ENCODE results near the gene B4GALT2.

Gene B4GALT2

GRCh38 chr1:43978551-43979260 is at the start of gene B4GALT2:
TSS of gene B4GALT2 (plus strand) at chr1:43979210. CDS start at chr1:43981161, 1,951 bp downstream.
- peak; percentile 77 for DNase-seq

GRCh38 chr1:43930168-43930948 is 48.7 kb upstream of the B4GALT2 start:
- DNase-seq: no peak

DNA sequence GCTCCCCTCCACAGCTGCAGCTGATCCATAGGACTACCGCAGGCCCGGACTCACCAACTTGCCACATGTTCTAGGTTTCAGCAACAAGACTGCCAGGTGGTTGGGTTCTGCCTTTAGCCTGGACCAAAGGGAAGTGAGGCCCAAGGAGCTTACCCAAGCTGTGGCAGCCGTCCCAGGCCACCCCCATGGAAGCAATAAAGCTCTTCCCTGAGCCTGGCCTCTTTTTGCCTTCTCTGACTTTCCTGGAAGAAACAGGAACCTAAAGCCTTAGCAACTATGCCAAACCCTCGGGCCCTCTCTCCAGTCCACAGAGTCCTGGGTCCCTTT is 48.1 kb upstream of the B4GALT2 start:
- no peak for DNase-seq

DNA sequence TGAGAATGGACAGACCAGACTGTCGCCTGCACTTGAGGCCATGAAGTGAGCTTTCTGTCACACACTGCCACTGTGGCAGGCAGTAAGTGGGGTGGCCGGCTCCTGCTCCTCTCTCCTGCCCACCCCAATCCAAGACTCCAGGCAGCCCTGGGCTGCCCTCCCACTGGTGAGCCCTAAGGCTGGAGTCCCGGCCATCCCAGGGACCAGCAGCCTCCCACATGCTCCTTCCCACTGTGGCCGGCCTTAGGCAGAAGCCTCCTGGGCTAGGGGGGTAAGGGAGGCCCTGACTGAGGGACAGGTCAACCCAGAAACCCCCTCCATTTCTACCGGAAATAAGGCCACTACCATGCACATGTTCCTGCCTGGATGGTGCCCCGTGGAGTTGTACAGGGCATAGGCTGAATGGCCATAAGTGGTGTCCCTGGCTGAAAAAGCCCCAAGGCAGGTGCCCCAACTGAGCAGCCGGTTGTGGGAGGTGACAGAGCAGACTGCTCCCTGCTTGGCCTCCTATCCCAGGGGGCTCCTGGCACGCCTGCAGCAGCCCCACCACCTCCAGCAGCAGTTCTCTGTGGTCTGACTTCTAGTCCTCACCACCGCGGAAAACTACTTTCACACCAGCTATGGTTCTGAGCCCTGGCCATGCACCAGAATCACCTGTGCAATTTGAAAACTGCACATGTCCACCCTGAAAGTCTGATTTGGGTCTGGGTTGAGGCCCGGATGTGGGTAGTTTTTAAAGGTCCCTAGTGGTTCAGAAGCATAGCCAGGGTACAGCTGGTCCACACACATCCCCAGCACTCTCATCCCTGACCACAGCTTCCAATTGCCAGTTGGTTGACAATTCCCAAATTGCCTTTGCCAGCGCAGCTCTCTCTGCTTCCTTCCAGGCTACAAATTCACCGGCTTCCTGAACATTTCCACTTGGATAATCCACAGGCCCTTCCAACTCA is 47.0 kb upstream of the B4GALT2 start:
- DNase-seq: no peak

DNA sequence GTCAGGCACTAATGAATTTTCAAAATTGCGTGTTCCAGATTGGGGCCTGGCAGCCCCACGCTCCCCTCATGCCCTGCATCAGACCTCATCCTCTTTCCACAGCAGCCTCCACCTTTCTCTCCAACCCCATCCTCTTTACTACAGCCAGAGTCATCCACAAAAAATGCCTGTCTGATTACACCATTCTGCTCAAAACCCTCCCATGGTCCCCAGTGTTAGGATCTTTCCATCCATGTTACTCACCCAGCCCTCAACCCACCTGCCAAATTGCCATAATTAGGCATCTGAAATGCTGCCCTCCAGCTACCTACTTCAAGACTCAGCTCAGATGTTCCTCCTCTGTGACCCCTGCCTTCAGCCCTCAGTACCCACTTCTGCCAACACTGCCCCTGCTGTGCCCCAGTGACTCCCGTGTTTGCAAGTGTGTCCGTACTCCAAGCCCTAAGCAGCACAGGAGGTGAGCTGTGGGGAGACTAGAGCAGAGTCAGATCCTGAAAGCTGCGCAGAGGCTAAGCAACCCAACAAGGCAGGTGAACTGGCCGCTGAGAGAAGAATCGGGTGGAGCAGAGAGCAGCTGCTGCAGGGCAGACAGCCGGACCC is 46.1 kb upstream of the B4GALT2 start:
- DNase-seq: no peak

DNA sequence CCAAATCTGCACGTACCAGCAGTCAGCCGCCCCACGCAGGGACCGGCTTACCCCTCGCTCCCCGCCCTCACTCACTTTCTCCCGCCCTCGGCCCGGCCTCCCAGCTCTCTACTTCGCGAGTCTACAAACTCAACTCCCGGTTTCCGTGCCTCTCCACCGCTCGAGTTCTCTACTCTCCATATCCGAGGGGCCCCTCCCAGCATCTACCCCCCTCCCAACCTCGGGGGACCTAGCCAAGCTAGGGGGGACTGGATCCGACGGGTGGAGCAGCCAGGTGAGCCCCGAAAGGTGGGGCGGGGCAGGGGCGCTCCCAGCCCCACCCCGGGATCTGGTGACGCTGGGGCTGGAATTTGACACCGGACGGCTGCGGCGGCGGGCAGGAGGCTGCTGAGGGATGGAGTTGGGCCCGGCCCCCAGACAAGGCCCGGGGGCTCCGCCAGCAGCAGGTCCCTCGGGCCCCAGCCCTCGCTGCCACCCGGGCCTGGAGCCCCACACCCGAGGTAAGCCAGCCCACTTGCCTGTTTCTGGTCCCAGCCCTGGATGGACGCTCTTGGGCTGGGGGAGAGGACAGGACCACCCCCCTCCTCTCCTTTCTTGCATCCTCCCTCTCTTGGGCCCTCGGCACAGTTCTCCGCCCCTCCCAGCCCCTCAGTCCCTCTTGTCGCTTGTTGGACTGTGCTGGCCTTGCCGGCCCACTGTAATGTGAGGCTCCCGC is 45.5 kb upstream of the B4GALT2 start, which contains the start of gene ARTN:
ARTN (plus strand) TSS at position 416 of the 715 bp plus-strand sequence. CDS start 1,856 bp downstream, outside the sequence.
- no peak for DNase-seq

DNA sequence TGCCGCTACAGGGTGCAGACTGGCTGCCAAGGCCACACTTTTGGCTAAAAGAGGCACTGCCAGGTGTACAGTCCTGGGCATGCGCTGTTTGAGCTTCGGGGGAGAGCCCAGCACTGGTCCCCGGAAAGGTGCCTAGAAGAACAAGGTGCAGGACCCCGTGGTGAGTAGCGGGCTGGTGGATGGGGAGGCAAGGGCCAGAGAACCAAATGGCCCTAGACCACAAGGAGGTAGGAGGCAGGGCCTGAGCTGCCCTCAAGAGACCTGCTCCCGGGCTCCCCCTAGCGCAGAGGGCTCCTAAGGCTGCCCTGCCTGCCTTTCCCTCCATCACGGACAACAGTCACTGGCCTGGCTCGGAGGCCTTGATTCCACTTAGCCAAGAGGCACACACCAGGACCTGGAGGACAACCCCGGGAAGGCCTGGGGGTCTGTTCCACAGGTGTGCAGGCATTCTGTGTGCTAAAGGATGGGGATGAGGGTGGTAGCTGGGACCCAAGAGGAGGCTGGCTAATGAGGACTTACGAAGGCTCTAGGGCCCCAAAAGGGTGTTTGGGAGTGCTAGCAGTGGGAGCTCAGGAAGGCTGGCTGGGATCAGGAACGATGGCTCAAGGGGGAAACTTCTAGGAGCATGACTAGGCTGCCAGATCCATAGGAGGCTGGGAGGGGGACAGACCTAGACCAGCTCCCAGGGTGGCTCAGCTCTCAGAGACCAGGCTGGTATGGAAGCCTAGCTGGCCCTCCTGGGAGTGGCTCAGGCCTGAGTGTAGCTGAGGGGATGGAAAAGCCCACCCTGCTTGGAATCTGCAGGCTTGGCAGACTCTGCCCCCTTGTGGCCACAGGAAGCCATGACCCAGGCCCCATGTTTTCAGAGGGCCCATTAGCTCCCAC is 44.7 kb upstream of the B4GALT2 start:
- peak; percentile 83 for DNase-seq

- DNase-seq: no peak
Measured at GRCh38 chr1:43934986-43935324, 44.1 kb upstream of the B4GALT2 start.

DNA sequence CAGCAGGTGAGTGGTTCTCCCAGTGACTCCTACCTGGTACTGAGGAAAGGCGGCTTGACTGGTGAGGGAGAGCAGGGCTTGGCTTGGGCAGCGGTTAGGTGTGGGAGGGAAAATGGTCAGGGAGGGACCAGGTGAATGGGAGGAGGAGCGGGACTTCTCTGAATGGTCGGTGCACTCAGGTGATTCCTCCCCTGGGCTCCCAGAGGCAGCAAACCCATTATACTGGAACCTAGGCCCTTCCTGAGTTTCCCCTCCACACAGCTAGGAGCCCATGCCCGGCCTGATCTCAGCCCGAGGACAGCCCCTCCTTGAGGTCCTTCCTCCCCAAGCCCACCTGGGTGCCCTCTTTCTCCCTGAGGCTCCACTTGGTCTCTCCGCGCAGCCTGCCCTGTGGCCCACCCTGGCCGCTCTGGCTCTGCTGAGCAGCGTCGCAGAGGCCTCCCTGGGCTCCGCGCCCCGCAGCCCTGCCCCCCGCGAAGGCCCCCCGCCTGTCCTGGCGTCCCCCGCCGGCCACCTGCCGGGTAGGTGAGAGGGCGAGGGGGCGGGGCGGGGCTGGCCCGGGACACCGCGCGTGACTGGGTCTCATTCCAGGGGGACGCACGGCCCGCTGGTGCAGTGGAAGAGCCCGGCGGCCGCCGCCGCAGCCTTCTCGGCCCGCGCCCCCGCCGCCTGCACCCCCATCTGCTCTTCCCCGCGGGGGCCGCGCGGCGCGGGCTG is 43.1 kb upstream of the B4GALT2 start:
- DNase-seq: no peak

- no peak for DNase-seq
Measured at GRCh38 chr1:43936431-43937151, 42.4 kb upstream of the B4GALT2 start.

DNA sequence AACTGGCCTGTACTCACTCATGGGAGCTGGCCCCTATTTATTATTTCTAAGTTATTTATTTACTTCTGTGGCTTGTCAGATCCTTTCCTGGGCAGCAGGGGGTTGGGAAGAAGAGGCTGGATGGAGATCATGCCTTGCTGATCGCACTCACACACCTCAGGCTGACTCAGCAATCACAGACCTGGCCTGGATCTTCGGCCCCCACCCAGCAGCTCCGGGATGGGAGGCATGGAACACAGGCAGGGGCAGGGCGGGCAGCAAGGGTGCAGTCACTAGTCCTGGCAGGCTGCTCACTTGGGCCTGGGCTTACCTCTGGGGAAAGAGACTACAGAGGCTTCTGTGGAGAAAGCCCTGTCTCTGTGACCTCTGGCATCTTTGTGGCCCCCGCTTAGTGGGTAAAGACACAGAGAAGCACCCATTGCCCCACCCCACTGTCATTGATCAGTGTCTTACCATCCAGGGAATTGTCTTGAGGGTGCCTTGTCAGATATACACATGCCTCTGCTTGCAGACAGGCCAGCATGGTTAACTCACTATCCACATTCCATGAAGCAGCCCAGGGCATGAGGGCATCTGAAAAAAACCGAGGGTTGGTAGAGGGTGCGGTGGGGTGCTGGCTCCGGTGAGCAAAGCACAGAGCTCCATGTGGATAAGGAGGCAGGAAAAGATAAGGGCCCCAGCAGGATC is 41.7 kb upstream of the B4GALT2 start:
- no peak for DNase-seq

DNA sequence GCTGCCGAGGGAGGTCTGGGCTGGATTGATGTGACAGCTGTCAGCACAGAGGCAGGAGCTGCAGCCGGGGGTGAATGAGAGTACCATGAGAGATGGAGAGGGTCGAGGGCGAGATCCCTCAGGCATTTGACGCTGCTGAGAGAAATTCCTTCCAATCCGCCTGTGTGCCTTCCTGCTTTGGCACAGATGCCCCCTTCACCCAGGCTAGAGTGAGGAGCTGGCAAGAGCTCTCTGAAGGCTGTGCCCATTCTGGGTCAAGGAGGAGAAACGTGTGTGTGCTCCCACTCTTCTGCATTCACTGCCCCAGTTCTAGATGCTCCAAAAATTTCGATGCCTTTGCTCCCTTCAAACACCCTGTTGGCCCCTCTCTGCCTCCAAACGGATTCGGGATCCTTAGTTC is 40.6 kb upstream of the B4GALT2 start:
- no peak for DNase-seq

DNA sequence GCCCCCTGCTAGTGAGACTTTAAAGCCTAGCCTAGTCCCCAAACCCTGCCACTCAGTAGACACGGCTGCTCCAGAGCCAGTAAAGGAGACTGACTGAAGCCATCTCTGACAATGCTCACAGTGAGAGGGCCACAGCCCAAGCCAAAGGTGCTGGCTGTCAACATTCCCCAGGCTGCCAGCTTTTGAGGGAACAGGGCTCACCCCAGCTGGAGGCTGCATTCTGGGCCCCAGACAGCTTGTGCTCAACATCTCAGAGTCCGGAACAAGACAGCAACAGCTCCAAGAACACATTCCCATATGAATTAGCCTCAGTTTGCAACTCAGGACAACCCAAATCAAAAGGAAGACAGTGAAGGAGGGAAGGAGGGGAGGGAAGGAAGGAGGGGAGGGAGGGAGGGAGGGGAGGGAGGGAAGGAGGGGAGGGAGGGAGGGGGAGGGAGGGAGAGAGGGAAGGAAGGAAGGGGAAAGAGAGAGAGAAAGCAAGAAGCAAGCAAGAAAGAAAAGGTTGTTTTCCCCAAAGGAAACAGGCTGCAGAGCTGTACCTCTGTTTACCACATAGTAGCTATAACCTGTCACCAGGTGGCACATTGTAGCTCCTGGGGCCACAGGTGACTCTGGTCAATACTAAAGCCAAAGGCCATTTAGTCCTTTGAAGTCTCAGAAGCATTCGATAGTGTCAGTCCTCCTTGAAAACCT is 40.0 kb upstream of the B4GALT2 start:
- DNase-seq: no peak

GRCh38 chr1:43942411-43942810 is 36.6 kb upstream of the B4GALT2 start:
- DNase-seq: no peak

- no peak for DNase-seq
Measured at GRCh38 chr1:43944860-43945259, 34.1 kb upstream of the B4GALT2 start.

- no peak for DNase-seq
Measured at GRCh38 chr1:43945674-43946235, 33.3 kb upstream of the B4GALT2 start.

GRCh38 chr1:43946236-43947060 is 32.6 kb upstream of the B4GALT2 start, which contains the start of gene IPO13:
TSS of gene IPO13 (plus strand) at chr1:43946950. CDS start at chr1:43947601, 651 bp downstream.
- DNase-seq: peak; percentile 99
